GM21390 (cell line): ENCODE measurements around the gene SDR39U1.

Experiments used
- ATAC-seq: cut with Tn5 transposase; IDR thresholded peaks from one replicate; pipeline ENCODE4 v1.9.1; 2021; ENCODE audit not compliant: unreplicated experiment

SDR39U1 gene

GRCh38 chr14:24443053-24443665 lies 583 bp upstream of the SDR39U1 start:
- no peak for ATAC-seq

- peak; percentile 2 for ATAC-seq
These were observed 704 bp downstream of the SDR39U1 start for GRCh38 chr14:24441904-24442239.

- no peak for ATAC-seq
These were observed 1.1 kb downstream of the SDR39U1 start for GRCh38 chr14:24441485-24441884.

GRCh38 chr14:24440606-24441399 lies 1.8 kb downstream of the SDR39U1 start:
- no peak for ATAC-seq

- ATAC-seq = no peak
These were observed 2.6 kb downstream of the SDR39U1 start for GRCh38 chr14:24439830-24440605.

- no peak for ATAC-seq
These were observed 3.3 kb downstream of the SDR39U1 start for GRCh38 chr14:24439257-24439656.

GRCh38 chr14:24438223-24439097 lies 4.1 kb downstream of the SDR39U1 start:
- ATAC-seq = no peak

- ATAC-seq = no peak
These were observed 4.9 kb downstream of the SDR39U1 start for GRCh38 chr14:24437736-24438067.

GRCh38 chr14:24437020-24437735 lies 5.4 kb downstream of the SDR39U1 start:
- ATAC-seq = no peak

- ATAC-seq = no peak
These were observed 6.1 kb downstream of the SDR39U1 start for GRCh38 chr14:24436355-24437019.

- ATAC-seq = no peak
These were observed 6.6 kb downstream of the SDR39U1 start for GRCh38 chr14:24435998-24436354.

- ATAC-seq = no peak
These were observed 7.3 kb downstream of the SDR39U1 start for GRCh38 chr14:24435192-24435810.

- no peak for ATAC-seq
These were observed 7.9 kb downstream of the SDR39U1 start for GRCh38 chr14:24434676-24435075.

GRCh38 chr14:24434036-24434435 lies 8.5 kb downstream of the SDR39U1 start:
- ATAC-seq = no peak

GRCh38 chr14:24432259-24433131 lies 10.1 kb downstream of the SDR39U1 start:
- ATAC-seq = no peak

- peak; percentile 47 for ATAC-seq
These were observed 10.9 kb downstream of the SDR39U1 start for GRCh38 chr14:24431569-24432258.

- peak; percentile 36 for ATAC-seq
These were observed 11.7 kb downstream of the SDR39U1 start for GRCh38 chr14:24430682-24431568.
